ENCODE results near the gene CTTNBP2. TPM values are rescaled to one million over a fixed set of nuclear protein-coding genes. Genes with fewer than 3 reads are reported as not detected.

Gene CTTNBP2
- total RNA-seq, 6 experiments from 2014 or later: not detected

DNA sequence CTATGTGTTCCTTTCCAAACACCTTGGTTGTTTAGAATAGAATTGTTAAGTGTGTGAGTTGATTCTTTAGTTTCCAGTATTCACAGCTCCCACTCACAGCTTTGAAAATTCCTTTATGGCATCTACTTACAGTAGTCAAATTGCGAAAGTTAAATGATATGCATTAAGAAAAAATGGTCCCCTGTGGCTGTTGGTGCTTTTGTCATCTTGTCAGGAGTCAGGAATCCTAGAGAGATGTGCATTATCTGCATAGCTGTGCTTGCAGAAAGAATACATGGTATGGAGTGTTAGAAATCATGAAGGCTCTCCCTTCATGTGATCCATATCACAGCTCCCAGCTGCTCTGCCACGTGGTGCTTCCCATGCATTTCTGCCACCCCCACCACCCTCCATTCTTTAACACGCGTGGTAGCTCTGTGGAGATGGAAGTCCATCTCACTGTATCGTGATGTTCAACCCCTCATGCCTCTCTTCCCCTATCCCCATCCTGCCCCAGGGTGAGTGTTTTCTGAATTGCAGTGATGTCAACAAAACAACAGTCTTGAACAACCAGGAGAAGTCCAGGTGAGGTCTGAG lies 29.2 kb upstream of the CTTNBP2 start:
- no peak overlapping the region for H3K4me3 Mint-ChIP-seq
- no peak for DNase-seq
- TF ChIP-seq, protein P1, sequence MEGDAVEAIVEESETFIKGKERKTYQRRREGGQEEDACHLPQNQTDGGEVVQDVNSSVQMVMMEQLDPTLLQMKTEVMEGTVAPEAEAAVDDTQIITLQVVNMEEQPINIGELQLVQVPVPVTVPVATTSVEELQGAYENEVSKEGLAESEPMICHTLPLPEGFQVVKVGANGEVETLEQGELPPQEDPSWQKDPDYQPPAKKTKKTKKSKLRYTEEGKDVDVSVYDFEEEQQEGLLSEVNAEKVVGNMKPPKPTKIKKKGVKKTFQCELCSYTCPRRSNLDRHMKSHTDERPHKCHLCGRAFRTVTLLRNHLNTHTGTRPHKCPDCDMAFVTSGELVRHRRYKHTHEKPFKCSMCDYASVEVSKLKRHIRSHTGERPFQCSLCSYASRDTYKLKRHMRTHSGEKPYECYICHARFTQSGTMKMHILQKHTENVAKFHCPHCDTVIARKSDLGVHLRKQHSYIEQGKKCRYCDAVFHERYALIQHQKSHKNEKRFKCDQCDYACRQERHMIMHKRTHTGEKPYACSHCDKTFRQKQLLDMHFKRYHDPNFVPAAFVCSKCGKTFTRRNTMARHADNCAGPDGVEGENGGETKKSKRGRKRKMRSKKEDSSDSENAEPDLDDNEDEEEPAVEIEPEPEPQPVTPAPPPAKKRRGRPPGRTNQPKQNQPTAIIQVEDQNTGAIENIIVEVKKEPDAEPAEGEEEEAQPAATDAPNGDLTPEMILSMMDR (IDR thresholded peaks at IDR 0.05): no peak
- H3K27me3 Mint-ChIP-seq (ENCODE audit: insufficient read depth): no peaks in the 10 kb centered on the region
- peaks cover 29% of the 10 kb centered on the region for H3K9me3 Mint-ChIP-seq
- no peaks in the 10 kb centered on the region for H3K36me3 Mint-ChIP-seq (ENCODE audit: low read depth)
- H3K4me1 Mint-ChIP-seq (ENCODE audit: low read depth): no peaks in the 10 kb centered on the region
- no peak overlapping the region for H3K27ac Mint-ChIP-seq

DNA sequence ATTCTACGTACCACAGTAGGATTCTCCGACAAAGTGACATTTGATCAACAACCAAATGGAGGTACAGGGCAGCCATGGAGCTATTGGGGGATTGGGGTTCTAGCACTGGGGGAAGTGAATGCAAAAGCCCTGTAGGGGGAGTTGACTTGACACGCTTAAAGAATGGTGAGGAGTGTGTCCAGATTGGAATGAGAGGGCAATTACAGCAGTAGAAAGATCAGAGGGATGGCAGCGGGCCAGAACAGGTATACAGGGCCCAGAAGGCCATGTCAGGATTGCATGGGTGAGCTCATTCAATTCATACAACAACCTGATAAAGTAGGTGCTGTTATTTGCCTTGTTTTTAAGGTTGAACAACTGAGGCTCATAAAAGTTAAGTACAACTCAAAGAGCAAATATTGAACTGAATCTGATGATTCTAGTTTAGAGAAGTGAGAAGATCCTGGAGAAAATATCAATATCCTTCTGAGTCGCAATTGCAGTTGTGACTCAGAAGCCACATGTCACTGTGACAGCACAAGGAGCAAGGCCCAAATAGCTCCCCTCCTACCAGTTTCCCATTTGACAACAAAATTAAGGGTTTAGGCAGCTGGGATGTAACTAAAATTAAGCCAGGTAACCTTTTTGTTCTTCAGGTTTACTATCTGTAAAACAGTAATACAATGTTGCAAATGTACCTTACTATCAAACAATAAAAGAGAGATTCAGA lies 28.0 kb upstream of the CTTNBP2 start:
- H3K4me1 Mint-ChIP-seq (ENCODE audit: low read depth): no peaks in the 10 kb centered on the region
- TF ChIP-seq, protein P1 (IDR thresholded peaks at IDR 0.05): no peak
- H3K27ac Mint-ChIP-seq: no peak overlapping the region
- H3K9me3 Mint-ChIP-seq: peaks cover 29% of the 10 kb centered on the region
- H3K4me3 Mint-ChIP-seq: no peak overlapping the region
- DNase-seq: no peak
- no peaks in the 10 kb centered on the region for H3K27me3 Mint-ChIP-seq (ENCODE audit: insufficient read depth)
- H3K36me3 Mint-ChIP-seq (ENCODE audit: low read depth): no peaks in the 10 kb centered on the region

DNA sequence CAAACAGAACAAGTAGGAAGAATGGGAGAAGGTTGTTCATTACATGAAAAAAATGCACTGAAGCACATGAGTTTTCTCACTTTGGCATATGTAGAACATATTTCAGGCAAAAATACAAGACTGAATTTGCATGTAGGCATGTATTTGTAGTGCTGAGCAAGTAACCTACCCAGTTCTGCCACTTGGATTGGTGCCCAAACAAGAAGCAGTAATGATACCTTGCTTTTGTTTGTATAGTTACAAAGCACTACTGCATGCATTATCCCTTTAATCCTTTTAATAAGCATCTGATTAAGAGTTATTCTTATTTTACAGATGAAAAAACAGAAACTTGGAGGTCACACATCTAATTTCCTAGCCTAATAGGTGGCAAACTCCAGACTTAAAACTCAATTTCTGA lies 23.1 kb upstream of the CTTNBP2 start:
- no peak for DNase-seq
- Mint-ChIP-seq H3K9me3 (peaks cover 29% of the 10 kb centered on the region), H3K4me3 (no peak overlapping the region), H3K27me3 (ENCODE audit: insufficient read depth) (no peaks in the 10 kb centered on the region; the same call in 1 of the 2 replicates), H3K36me3 (ENCODE audit: low read depth) (no peaks in the 10 kb centered on the region), H3K27ac (no peak overlapping the region), H3K4me1 (ENCODE audit: low read depth) (no peaks in the 10 kb centered on the region)
- TF ChIP-seq, protein P1 (IDR thresholded peaks at IDR 0.05): no peak

DNA sequence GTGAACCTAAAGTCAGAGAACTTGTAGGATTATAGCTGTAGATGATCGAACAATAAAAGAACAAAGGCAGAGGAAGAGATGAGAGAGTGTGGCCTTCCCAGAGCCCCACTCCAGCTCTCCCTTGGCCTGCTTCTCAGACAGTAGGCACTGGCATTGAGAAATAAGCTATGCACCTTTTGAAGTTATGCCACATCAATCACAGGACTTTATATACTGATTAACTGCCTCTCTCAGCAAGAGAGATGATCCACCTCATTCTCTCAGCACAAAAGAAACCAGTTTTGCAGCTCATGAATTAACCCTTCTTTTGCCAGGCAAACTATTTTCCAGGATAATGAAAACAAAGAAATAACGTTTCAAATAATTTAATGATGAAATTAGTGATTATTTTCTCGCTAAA lies 22.0 kb upstream of the CTTNBP2 start:
- Mint-ChIP-seq H3K27ac (no peak overlapping the region), H3K27me3 (ENCODE audit: insufficient read depth) (no peaks in the 10 kb centered on the region; the same call in 1 of the 2 replicates)

DNA sequence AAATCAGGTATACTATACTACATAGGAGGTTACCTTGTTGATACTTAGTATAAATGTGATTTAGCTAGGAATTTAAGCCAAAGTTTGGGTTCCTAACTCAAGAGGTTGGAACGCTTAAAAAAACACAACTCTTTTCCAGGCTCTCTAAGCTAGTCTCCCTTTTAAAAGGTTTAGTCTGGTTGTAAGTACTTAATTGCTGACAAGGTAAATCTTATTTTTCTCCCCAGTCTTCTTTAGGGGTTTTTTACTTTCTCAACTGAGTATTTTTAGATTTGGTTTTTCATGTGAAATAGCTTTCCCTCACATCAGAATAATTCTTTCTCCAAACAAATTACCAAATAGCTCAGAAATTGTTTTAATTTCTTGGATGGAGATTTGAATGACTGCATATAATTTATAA lies 20.8 kb upstream of the CTTNBP2 start:
- DNase-seq: no peak
- no peaks in the 10 kb centered on the region; the same call in 1 of the 2 replicates for H3K27me3 Mint-ChIP-seq (ENCODE audit: insufficient read depth)
- peaks cover 18% of the 10 kb centered on the region for H3K9me3 Mint-ChIP-seq
- no peak overlapping the region for H3K27ac Mint-ChIP-seq
- no peaks in the 10 kb centered on the region for H3K4me1 Mint-ChIP-seq (ENCODE audit: low read depth)
- TF ChIP-seq, protein P1 (IDR thresholded peaks at IDR 0.05): no peak
- no peaks in the 10 kb centered on the region for H3K36me3 Mint-ChIP-seq (ENCODE audit: low read depth)
- H3K4me3 Mint-ChIP-seq: no peak overlapping the region

More for the DNA sequence above, 22.0 kb upstream of the CTTNBP2 start:
- no peaks in the 10 kb centered on the region for H3K36me3 Mint-ChIP-seq (ENCODE audit: low read depth)
- no peaks in the 10 kb centered on the region for H3K4me1 Mint-ChIP-seq (ENCODE audit: low read depth)
- no peak for DNase-seq
- TF ChIP-seq, protein P1 (IDR thresholded peaks at IDR 0.05): no peak
- peaks cover 19% of the 10 kb centered on the region for H3K9me3 Mint-ChIP-seq
- H3K4me3 Mint-ChIP-seq: no peak overlapping the region
